ENCODE results near the gene KLHL7.
"Not testable (repeated sequence)": the region's sequence is repeated elsewhere in the genome, so short reads cannot be mapped to it uniquely, and the experiment has no call there.

Gene KLHL7

DNA sequence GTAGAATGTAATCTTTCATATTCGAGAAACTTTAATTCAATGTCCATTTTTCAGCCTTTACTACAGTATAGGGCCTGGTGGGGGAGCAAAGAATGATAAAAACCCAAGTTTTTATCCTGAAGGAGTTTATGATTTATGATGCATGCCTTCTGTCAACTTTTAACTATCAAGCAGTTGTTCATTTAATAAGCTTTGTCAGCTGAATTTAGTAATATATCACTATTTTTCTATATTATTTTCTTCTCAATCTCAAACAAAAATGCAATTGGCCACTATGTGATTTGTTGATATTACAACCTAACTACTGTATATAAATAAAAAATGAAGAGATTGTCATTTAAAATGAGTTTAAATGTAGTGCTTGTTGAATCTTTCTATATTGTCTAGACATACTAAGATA lies 78.7 kb downstream of the KLHL7 start:
- H3K4me3 ChIP-seq (ENCODE audit: control insufficient read depth, low read depth, low read length) = no peak overlapping the region
- TF ChIP-seq CTCF (IDR thresholded peaks at IDR 0.05; ENCODE audit: control insufficient read depth, insufficient read depth, low read depth, low read length, missing control alignments) = no peak
- no peak for DNase-seq (ENCODE audit: low read depth)

DNA sequence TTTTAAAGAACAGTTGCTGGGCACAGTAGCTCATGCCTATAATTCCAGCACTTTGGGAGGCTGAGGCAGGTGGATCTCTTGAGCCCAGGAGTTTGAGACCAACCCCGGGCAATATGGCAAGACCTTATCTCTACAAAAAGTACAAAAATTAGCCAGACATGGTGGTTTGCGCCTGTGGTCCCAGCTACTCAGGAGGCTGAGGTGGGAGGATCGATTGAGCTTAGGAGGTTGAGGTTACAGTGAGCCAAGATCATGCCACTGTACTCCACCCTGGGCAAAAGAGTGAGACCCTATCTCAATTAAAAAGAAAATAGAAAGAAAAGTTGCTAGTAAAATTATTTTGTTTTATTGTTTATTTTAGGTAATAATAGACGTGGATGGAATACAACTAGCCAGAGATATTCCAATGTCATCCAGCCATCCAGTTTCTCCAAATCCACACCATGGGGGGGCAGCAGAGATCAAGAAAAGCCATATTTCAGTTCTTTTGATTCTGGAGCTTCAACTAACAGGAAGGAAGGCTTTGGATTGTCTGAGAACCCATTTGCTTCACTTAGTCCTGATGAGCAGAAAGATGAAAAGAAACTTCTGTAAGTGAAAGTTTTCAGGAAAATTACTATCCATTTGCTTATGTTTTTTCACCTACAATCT lies 79.2 kb downstream of the KLHL7 start:
- H3K4me3 ChIP-seq (ENCODE audit: control insufficient read depth, low read depth, low read length) = no peak overlapping the region
- no peak for DNase-seq (ENCODE audit: low read depth)
- TF ChIP-seq CTCF (IDR thresholded peaks at IDR 0.05; ENCODE audit: control insufficient read depth, insufficient read depth, low read depth, low read length, missing control alignments) = peak; percentile 66

DNA sequence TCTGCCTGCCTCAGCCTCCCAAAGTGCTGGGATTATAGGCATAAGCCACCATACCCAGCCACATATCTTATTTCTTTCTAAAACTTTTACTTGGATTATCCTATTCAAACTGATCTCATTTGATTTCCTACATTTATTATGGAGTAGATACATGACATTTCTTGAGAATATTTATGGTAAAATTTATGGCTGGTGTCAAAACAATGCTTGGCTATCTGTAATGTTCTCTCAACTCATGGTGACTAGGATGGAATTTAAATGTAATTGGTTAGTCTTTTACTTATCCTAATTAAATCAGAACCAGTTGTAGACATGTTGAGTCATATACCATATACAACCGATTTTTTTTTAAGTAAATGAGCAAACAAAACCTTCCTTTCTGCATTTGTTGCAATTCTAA lies 80.4 kb downstream of the KLHL7 start:
- DNase-seq (ENCODE audit: low read depth) = no peak
- no peak overlapping the region for H3K4me3 ChIP-seq (ENCODE audit: control insufficient read depth, low read depth, low read length)
- no peak for TF ChIP-seq CTCF (IDR thresholded peaks at IDR 0.05; ENCODE audit: control insufficient read depth, insufficient read depth, low read depth, low read length, missing control alignments)

- no peak overlapping the region for H3K4me3 ChIP-seq (ENCODE audit: control insufficient read depth, low read depth, low read length)
- no peak for TF ChIP-seq CTCF (IDR thresholded peaks at IDR 0.05; ENCODE audit: control insufficient read depth, insufficient read depth, low read depth, low read length, missing control alignments)
- no peak for DNase-seq (ENCODE audit: low read depth)
Observed at GRCh38 chr7:23191022-23191421, 85.4 kb downstream of the KLHL7 start.

- H3K4me3 ChIP-seq (ENCODE audit: control insufficient read depth, low read depth, low read length); DNase-seq (ENCODE audit: low read depth): not testable (repeated sequence)
Observed at GRCh38 chr7:23193650-23194227, 88.2 kb downstream of the KLHL7 start.

- H3K4me3 ChIP-seq (ENCODE audit: control insufficient read depth, low read depth, low read length) = no peak overlapping the region
- no peak for TF ChIP-seq CTCF (IDR thresholded peaks at IDR 0.05; ENCODE audit: control insufficient read depth, insufficient read depth, low read depth, low read length, missing control alignments)
- DNase-seq (ENCODE audit: low read depth) = no peak
Observed at GRCh38 chr7:23196306-23196705, 90.7 kb downstream of the KLHL7 start.

DNA sequence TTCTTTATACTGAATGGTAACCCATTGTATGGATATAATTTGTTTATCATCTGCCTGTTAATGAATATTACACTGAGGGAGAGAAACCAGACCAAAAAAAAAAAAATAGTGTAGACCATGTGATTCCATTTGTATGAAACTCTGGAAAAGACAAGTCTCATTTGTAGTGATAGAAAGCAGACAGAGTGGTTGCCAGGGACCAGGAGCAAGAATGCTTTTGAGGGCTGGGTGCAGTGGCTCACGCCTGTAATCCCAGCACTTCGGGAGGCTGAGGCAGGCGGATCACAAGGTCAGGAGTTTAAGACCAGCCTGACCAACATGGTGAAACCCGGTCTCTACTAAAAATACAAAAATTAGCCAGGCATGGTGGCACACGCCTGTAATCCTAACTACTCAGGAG lies 92.2 kb downstream of the KLHL7 start:
- not testable (repeated sequence) for DNase-seq (ENCODE audit: low read depth); H3K4me3 ChIP-seq (ENCODE audit: control insufficient read depth, low read depth, low read length)

GRCh38 chr7:23200331-23200730 lies 94.7 kb downstream of the KLHL7 start:
- no peak for DNase-seq (ENCODE audit: low read depth)

More at GRCh38 chr7:23200331-23200730, 94.7 kb downstream of the KLHL7 start:
- no peak overlapping the region for H3K4me3 ChIP-seq (ENCODE audit: control insufficient read depth, low read depth, low read length)
- TF ChIP-seq CTCF (IDR thresholded peaks at IDR 0.05; ENCODE audit: control insufficient read depth, insufficient read depth, low read depth, low read length, missing control alignments) = no peak
